HL-60 (cell line): ENCODE results near the gene ZNF236.

Experiments used
- CTCF ChIP-seq: IDR thresholded peaks from one replicate; pipeline ENCODE4 v1.5.1; 2011; ENCODE audit warnings: low read length, control low read depth, inconsistent platforms; ENCODE audit not compliant: insufficient read depth
- REST ChIP-seq: IDR thresholded peaks from 2 replicates; pipeline ENCODE4 v1.6.1; 2012; ENCODE audit warnings: low read depth; ENCODE audit not compliant: insufficient replicate concordance

GRCh38 chr18:76824145-76824676 is 1.9 kb downstream of the ZNF236 start:
- TF ChIP-seq CTCF (no peak), REST (no peak)
